AG10803 (cell line): Measurements from ENCODE around the gene CEBPA.

Source experiments
- DNase-seq: peaks from one replicate; pipeline ENCODE4 v3.0.0; 2010; ENCODE audit warnings: low read depth
- H3K4me3 ChIP-seq: 2 replicates; pipeline ENCODE4 v1.5.1; 2011; ENCODE audit warnings: mild to moderate bottlenecking, low read length, control low read depth
- CTCF ChIP-seq: conservative IDR thresholded peaks from 2 replicates; pipeline ENCODE4 v1.5.1; 2011; ENCODE audit warnings: mild to moderate bottlenecking, low read length, control low read depth, inconsistent platforms

Gene CEBPA

GRCh38 chr19:33345163-33345562, 42.8 kb upstream of the CEBPA start:
- TF ChIP-seq CTCF: no peak
- no peak for DNase-seq
- H3K4me3 ChIP-seq: no peak overlapping the region

GRCh38 chr19:33344573-33344925, 42.2 kb upstream of the CEBPA start:
- no peak for DNase-seq
- TF ChIP-seq CTCF: no peak
- no peak overlapping the region for H3K4me3 ChIP-seq

GRCh38 chr19:33343859-33344572, 41.7 kb upstream of the CEBPA start:
- H3K4me3 ChIP-seq: no peak overlapping the region
- peak; percentile 21 for DNase-seq
- TF ChIP-seq CTCF: no peak

- H3K4me3 ChIP-seq: no peak overlapping the region
- DNase-seq: no peak
- no peak for TF ChIP-seq CTCF
These were observed 41.0 kb upstream of the CEBPA start for GRCh38 chr19:33343301-33343700.

- no peak for DNase-seq
- H3K4me3 ChIP-seq: no peak overlapping the region
- TF ChIP-seq CTCF: no peak
These were observed 38.7 kb upstream of the CEBPA start for GRCh38 chr19:33340991-33341390.

- no peak overlapping the region for H3K4me3 ChIP-seq
- TF ChIP-seq CTCF: no peak
- DNase-seq: no peak
These were observed 37.0 kb upstream of the CEBPA start for GRCh38 chr19:33339016-33339984.

- no peak overlapping the region for H3K4me3 ChIP-seq
- DNase-seq: no peak
- no peak for TF ChIP-seq CTCF
These were observed 33.1 kb upstream of the CEBPA start for GRCh38 chr19:33335446-33335845.
